ENCODE data around the gene IFNA16. TPM values are rescaled to one million over a fixed set of nuclear protein-coding genes. Genes with fewer than 3 reads are reported as not detected.
"Not testable (repeated sequence)": the region's sequence is repeated elsewhere in the genome, so short reads cannot be mapped to it uniquely, and the experiment has no call there.

Gene IFNA16
- total and polyA plus RNA-seq, 5 donors from 2014 or later = not detected

- not testable (repeated sequence) for H3K36me3 Mint-ChIP-seq; ATAC-seq (ENCODE audit: low read depth in 2 of 2); H3K9me3 ChIP-seq (ENCODE audit: control insufficient read depth in 2 of 2, low read length in 2 of 2); H3K4me1 Mint-ChIP-seq; H3K27ac ChIP-seq (ENCODE audit: insufficient read depth, low read length, poor library complexity, severe bottlenecking); H3K9me3 Mint-ChIP-seq; H3K27ac Mint-ChIP-seq; H3K4me3 Mint-ChIP-seq; H3K4me3 ChIP-seq (ENCODE audit: low read depth, low read length); H3K27me3 ChIP-seq (ENCODE audit: control insufficient read depth, insufficient read depth, low read length); DNase-seq; H3K36me3 ChIP-seq (ENCODE audit: control insufficient read depth, insufficient read depth, low read length); H3K4me1 ChIP-seq (ENCODE audit: control insufficient read depth, insufficient read depth, low read length, poor library complexity, severe bottlenecking)
- peaks cover 28% of the 10 kb centered on the region for H3K27me3 Mint-ChIP-seq
Measured at GRCh38 chr9:21212160-21212559, 5.0 kb downstream of the IFNA16 start.

- not testable (repeated sequence) for ATAC-seq (ENCODE audit: low read depth in 2 of 2); H3K4me1 Mint-ChIP-seq; H3K4me1 ChIP-seq (ENCODE audit: control insufficient read depth, insufficient read depth, low read length, poor library complexity, severe bottlenecking); H3K36me3 Mint-ChIP-seq; H3K36me3 ChIP-seq (ENCODE audit: control insufficient read depth, insufficient read depth, low read length); H3K27me3 ChIP-seq (ENCODE audit: control insufficient read depth, insufficient read depth, low read length); DNase-seq; H3K9me3 ChIP-seq (ENCODE audit: control insufficient read depth in 2 of 2, low read length in 2 of 2); H3K27ac Mint-ChIP-seq; H3K27ac ChIP-seq (ENCODE audit: insufficient read depth, low read length, poor library complexity, severe bottlenecking); H3K9me3 Mint-ChIP-seq; H3K4me3 Mint-ChIP-seq; H3K4me3 ChIP-seq (ENCODE audit: low read depth, low read length)
- H3K27me3 Mint-ChIP-seq = peaks cover 26% of the 10 kb centered on the region
Measured at GRCh38 chr9:21210782-21211181, 6.3 kb downstream of the IFNA16 start.

GRCh38 chr9:21210311-21210710 lies 6.8 kb downstream of the IFNA16 start:
- Mint-ChIP-seq H3K4me3 (no peak overlapping the region), H3K27me3 (peaks cover 25% of the 10 kb centered on the region), H3K27ac (no peak overlapping the region), H3K36me3 (no peaks in the 10 kb centered on the region), H3K9me3 (no peaks in the 10 kb centered on the region), H3K4me1 (peaks cover 0 to 4% (median 2%) of the 10 kb centered on the region in 4 donors)
- DNase-seq (no peak), ATAC-seq (ENCODE audit: low read depth in 2 of 2) (no peak)
- H3K9me3 ChIP-seq (ENCODE audit: control insufficient read depth in 2 of 2, low read length in 2 of 2) = no peaks in the 10 kb centered on the region
- no peaks in the 10 kb centered on the region for H3K27me3 ChIP-seq (ENCODE audit: control insufficient read depth, insufficient read depth, low read length)
- H3K4me3 ChIP-seq (ENCODE audit: low read depth, low read length) = no peak overlapping the region
- H3K4me1 ChIP-seq (ENCODE audit: control insufficient read depth, insufficient read depth, low read length, poor library complexity, severe bottlenecking) = no peaks in the 10 kb centered on the region
- no peaks in the 10 kb centered on the region for H3K36me3 ChIP-seq (ENCODE audit: control insufficient read depth, insufficient read depth, low read length)
- no peak overlapping the region for H3K27ac ChIP-seq (ENCODE audit: insufficient read depth, low read length, poor library complexity, severe bottlenecking)

GRCh38 chr9:21207043-21207442 lies 10.1 kb downstream of the IFNA16 start, which contains the start of gene IFNA10:
Gene IFNA10 (minus strand): TSS chr9:21207143. CDS start chr9:21207097, 46 bp downstream.
- not testable (repeated sequence) for H3K9me3 Mint-ChIP-seq; H3K27ac Mint-ChIP-seq; H3K36me3 Mint-ChIP-seq; H3K9me3 ChIP-seq (ENCODE audit: control insufficient read depth in 2 of 2, low read length in 2 of 2); DNase-seq; H3K4me3 Mint-ChIP-seq; ATAC-seq (ENCODE audit: low read depth in 2 of 2); H3K27ac ChIP-seq (ENCODE audit: insufficient read depth, low read length, poor library complexity, severe bottlenecking); H3K4me3 ChIP-seq (ENCODE audit: low read depth, low read length); H3K27me3 ChIP-seq (ENCODE audit: control insufficient read depth, insufficient read depth, low read length); H3K4me1 ChIP-seq (ENCODE audit: control insufficient read depth, insufficient read depth, low read length, poor library complexity, severe bottlenecking); H3K4me1 Mint-ChIP-seq; H3K36me3 ChIP-seq (ENCODE audit: control insufficient read depth, insufficient read depth, low read length)
- H3K27me3 Mint-ChIP-seq = peaks cover 20% of the 10 kb centered on the region

GRCh38 chr9:21205204-21205603 lies 11.9 kb downstream of the IFNA16 start:
- H3K27me3 ChIP-seq (ENCODE audit: control insufficient read depth, insufficient read depth, low read length) = peaks cover 2% of the 10 kb centered on the region
- no peaks in the 10 kb centered on the region for H3K4me1 Mint-ChIP-seq
- DNase-seq = no peak
- no peak overlapping the region for H3K27ac ChIP-seq (ENCODE audit: insufficient read depth, low read length, poor library complexity, severe bottlenecking)
- ATAC-seq (ENCODE audit: low read depth in 2 of 2) = no peak
- H3K4me1 ChIP-seq (ENCODE audit: control insufficient read depth, insufficient read depth, low read length, poor library complexity, severe bottlenecking) = no peaks in the 10 kb centered on the region
- no peak overlapping the region for H3K4me3 ChIP-seq (ENCODE audit: low read depth, low read length)
- H3K36me3 ChIP-seq (ENCODE audit: control insufficient read depth, insufficient read depth, low read length) = no peaks in the 10 kb centered on the region
- H3K27me3 Mint-ChIP-seq = peaks cover 24% of the 10 kb centered on the region
- no peaks in the 10 kb centered on the region for H3K9me3 ChIP-seq (ENCODE audit: control insufficient read depth in 2 of 2, low read length in 2 of 2)
- H3K36me3 Mint-ChIP-seq = no peaks in the 10 kb centered on the region
- peaks cover 0 to 3% (median 0%) of the 10 kb centered on the region in 7 donors for H3K9me3 Mint-ChIP-seq
- no peak overlapping the region for H3K27ac Mint-ChIP-seq
- H3K4me3 Mint-ChIP-seq = no peak overlapping the region

GRCh38 chr9:21202105-21202504 lies 15.0 kb downstream of the IFNA16 start, which contains the start of gene IFNA7:
Gene IFNA7 (minus strand): TSS chr9:21202205. CDS start chr9:21202165, 40 bp downstream.
- DNase-seq; ATAC-seq (ENCODE audit: low read depth in 2 of 2); H3K4me3 ChIP-seq (ENCODE audit: low read depth, low read length); H3K36me3 Mint-ChIP-seq; H3K36me3 ChIP-seq (ENCODE audit: control insufficient read depth, insufficient read depth, low read length); H3K27ac ChIP-seq (ENCODE audit: insufficient read depth, low read length, poor library complexity, severe bottlenecking); H3K9me3 ChIP-seq (ENCODE audit: control insufficient read depth in 2 of 2, low read length in 2 of 2); H3K4me1 ChIP-seq (ENCODE audit: control insufficient read depth, insufficient read depth, low read length, poor library complexity, severe bottlenecking); H3K4me1 Mint-ChIP-seq; H3K27me3 ChIP-seq (ENCODE audit: control insufficient read depth, insufficient read depth, low read length); H3K27ac Mint-ChIP-seq; H3K9me3 Mint-ChIP-seq; H3K4me3 Mint-ChIP-seq: not testable (repeated sequence)
- peaks cover 23% of the 10 kb centered on the region for H3K27me3 Mint-ChIP-seq

GRCh38 chr9:21194867-21195776 lies 22.0 kb downstream of the IFNA16 start:
- not testable (repeated sequence) for H3K36me3 ChIP-seq (ENCODE audit: control insufficient read depth, insufficient read depth, low read length); H3K27me3 ChIP-seq (ENCODE audit: control insufficient read depth, insufficient read depth, low read length); H3K27me3 Mint-ChIP-seq; H3K9me3 Mint-ChIP-seq; H3K9me3 ChIP-seq (ENCODE audit: control insufficient read depth in 2 of 2, low read length in 2 of 2); H3K4me1 Mint-ChIP-seq; H3K4me1 ChIP-seq (ENCODE audit: control insufficient read depth, insufficient read depth, low read length, poor library complexity, severe bottlenecking); H3K36me3 Mint-ChIP-seq; H3K4me3 ChIP-seq (ENCODE audit: low read depth, low read length); H3K27ac ChIP-seq (ENCODE audit: insufficient read depth, low read length, poor library complexity, severe bottlenecking)
- DNase-seq = peak; percentile 4 to 39 (median 38)
- peak; percentile 71 to 73 for ATAC-seq (ENCODE audit: low read depth in 2 of 2)
- Mint-ChIP-seq H3K4me3 (peak overlapping the region in 3 of 4 donors; percentile 5 to 72 (median 27)), H3K27ac (peak overlapping the region in 2 of 3 donors; percentile 15 to 39)

- not testable (repeated sequence) for H3K4me1 ChIP-seq (ENCODE audit: control insufficient read depth, insufficient read depth, low read length, poor library complexity, severe bottlenecking); H3K27ac Mint-ChIP-seq; DNase-seq; H3K27ac ChIP-seq (ENCODE audit: insufficient read depth, low read length, poor library complexity, severe bottlenecking); H3K36me3 Mint-ChIP-seq; ATAC-seq (ENCODE audit: low read depth in 2 of 2); H3K27me3 ChIP-seq (ENCODE audit: control insufficient read depth, insufficient read depth, low read length); H3K4me1 Mint-ChIP-seq; H3K9me3 Mint-ChIP-seq; H3K36me3 ChIP-seq (ENCODE audit: control insufficient read depth, insufficient read depth, low read length); H3K4me3 Mint-ChIP-seq; H3K4me3 ChIP-seq (ENCODE audit: low read depth, low read length); H3K9me3 ChIP-seq (ENCODE audit: control insufficient read depth in 2 of 2, low read length in 2 of 2)
- peaks cover 14% of the 10 kb centered on the region for H3K27me3 Mint-ChIP-seq
Measured at GRCh38 chr9:21187487-21187886, 29.6 kb downstream of the IFNA16 start, which contains the start of gene IFNA4. Gene IFNA4 (minus strand): TSS chr9:21187587. CDS start chr9:21187531, 56 bp downstream.

Data from CD4-positive, CD25-positive, alpha-beta regulatory T cell (primary cell).